Measurements from ENCODE around the gene IPO9. TPM values are rescaled to one million over a fixed set of nuclear protein-coding genes. Genes with fewer than 3 reads are reported as not detected.

Gene IPO9
- total RNA-seq, 2 donors from 2014 or later = 11.7 to 12.2 TPM

GRCh38 chr1:201884425-201884824, 55.5 kb downstream of the IPO9 start:
- intact Hi-C loops (cut with DNase I) = no loop called here
- Histone ChIP-seq H3K4me1 (peaks cover 24% of the 10 kb centered on the region), H3K36me3 (replicated peaks in 1 of 2; ENCODE audit: insufficient read depth in 1 of 2, low read depth in 2 of 2) (no peaks in the 10 kb centered on the region), H3K9me3 (no peaks in the 10 kb centered on the region), H3K4me3 (no peak overlapping the region), H3K27ac (no peak overlapping the region), H3K27me3 (no peaks in the 10 kb centered on the region)
- TF ChIP-seq CTCF (IDR thresholded peaks at IDR 0.05) (no peak), POLR2A (IDR thresholded peaks at IDR 0.05) (no peak)
- WGBS, 2 donors = 57% methylated on average over 1 of the region's 1 CpG; no CpG with 5 or more reads in 1 of the 2 donors
- ATAC-seq (no peak), DNase-seq (peak in 1 of 4 donors; percentile 5)

GRCh38 chr1:201885531-201886075, 56.6 kb downstream of the IPO9 start:
- H3K4me3 ChIP-seq = no peak overlapping the region
- no peak overlapping the region for H3K27ac ChIP-seq
- ATAC-seq (no peak), DNase-seq (no peak)
- no peaks in the 10 kb centered on the region for H3K9me3 ChIP-seq
- intact Hi-C loops (cut with DNase I) = no loop called here
- WGBS, 2 donors = 68 to 81% methylated on average over 6 of the region's 6 CpGs
- H3K4me1 ChIP-seq = peaks cover 26% of the 10 kb centered on the region
- no peaks in the 10 kb centered on the region for H3K36me3 ChIP-seq (replicated peaks in 1 of 2; ENCODE audit: insufficient read depth in 1 of 2, low read depth in 2 of 2)
- no peak for TF ChIP-seq CTCF (IDR thresholded peaks at IDR 0.05)
- no peak for TF ChIP-seq POLR2A (IDR thresholded peaks at IDR 0.05)
- no peaks in the 10 kb centered on the region for H3K27me3 ChIP-seq

- DNase-seq (no peak), ATAC-seq (no peak)
- Histone ChIP-seq H3K27ac (no peak overlapping the region), H3K4me3 (no peak overlapping the region), H3K9me3 (no peaks in the 10 kb centered on the region), H3K36me3 (replicated peaks in 1 of 2; ENCODE audit: insufficient read depth in 1 of 2, low read depth in 2 of 2) (no peaks in the 10 kb centered on the region), H3K27me3 (no peaks in the 10 kb centered on the region), H3K4me1 (peaks cover 26% of the 10 kb centered on the region)
- no peak for TF ChIP-seq POLR2A (IDR thresholded peaks at IDR 0.05)
- no peak for TF ChIP-seq CTCF (IDR thresholded peaks at IDR 0.05)
- 79 to 80% methylated on average over 9 of the region's 9 CpGs for WGBS, 2 donors
- intact Hi-C loops (cut with DNase I) = no loop called here
Observed at GRCh38 chr1:201886103-201886885, 57.3 kb downstream of the IPO9 start.

GRCh38 chr1:201887116-201887866, 58.3 kb downstream of the IPO9 start:
- Histone ChIP-seq H3K4me1 (peaks cover 26% of the 10 kb centered on the region), H3K4me3 (no peak overlapping the region), H3K27ac (no peak overlapping the region), H3K9me3 (no peaks in the 10 kb centered on the region), H3K36me3 (replicated peaks in 1 of 2; ENCODE audit: insufficient read depth in 1 of 2, low read depth in 2 of 2) (no peaks in the 10 kb centered on the region), H3K27me3 (no peaks in the 10 kb centered on the region)
- 62 to 72% methylated on average over 5 of the region's 5 CpGs for WGBS, 2 donors
- no peak for DNase-seq
- no peak for TF ChIP-seq POLR2A (IDR thresholded peaks at IDR 0.05)
- no peak for TF ChIP-seq CTCF (IDR thresholded peaks at IDR 0.05)
- ATAC-seq = no peak
- intact Hi-C loops (cut with DNase I) = no loop called here
